SK-N-MC (cell line): ENCODE measurements around the gene LENG9.

Experiments
- EZH2 ChIP-seq: fragments of 200-600 bp; sonication (generic); IDR thresholded peaks from one replicate; pipeline ENCODE4 v1.6.1; 2017; ENCODE audit warnings: antibody characterized with exemption
- POLR2AphosphoS5 ChIP-seq: IDR thresholded peaks from 2 replicates; pipeline ENCODE4 v1.6.1; 2012; ENCODE audit warnings: mild to moderate bottlenecking, low read depth, low read length, borderline replicate concordance

GRCh38 chr19:54416695-54417491 lies 46.7 kb downstream of the LENG9 start:
- no peak for TF ChIP-seq POLR2AphosphoS5
- TF ChIP-seq EZH2: no peak
